ENCODE measurements around the gene SKIL. TPM values are rescaled to one million over a fixed set of nuclear protein-coding genes. Genes with fewer than 3 reads are reported as not detected.
A peak's percentile ranks its signal among the peaks of the same experiment; 100 is the strongest.

The SKIL gene
- total RNA-seq, 1 donor from 2014 or later: 39.2 TPM

DNA sequence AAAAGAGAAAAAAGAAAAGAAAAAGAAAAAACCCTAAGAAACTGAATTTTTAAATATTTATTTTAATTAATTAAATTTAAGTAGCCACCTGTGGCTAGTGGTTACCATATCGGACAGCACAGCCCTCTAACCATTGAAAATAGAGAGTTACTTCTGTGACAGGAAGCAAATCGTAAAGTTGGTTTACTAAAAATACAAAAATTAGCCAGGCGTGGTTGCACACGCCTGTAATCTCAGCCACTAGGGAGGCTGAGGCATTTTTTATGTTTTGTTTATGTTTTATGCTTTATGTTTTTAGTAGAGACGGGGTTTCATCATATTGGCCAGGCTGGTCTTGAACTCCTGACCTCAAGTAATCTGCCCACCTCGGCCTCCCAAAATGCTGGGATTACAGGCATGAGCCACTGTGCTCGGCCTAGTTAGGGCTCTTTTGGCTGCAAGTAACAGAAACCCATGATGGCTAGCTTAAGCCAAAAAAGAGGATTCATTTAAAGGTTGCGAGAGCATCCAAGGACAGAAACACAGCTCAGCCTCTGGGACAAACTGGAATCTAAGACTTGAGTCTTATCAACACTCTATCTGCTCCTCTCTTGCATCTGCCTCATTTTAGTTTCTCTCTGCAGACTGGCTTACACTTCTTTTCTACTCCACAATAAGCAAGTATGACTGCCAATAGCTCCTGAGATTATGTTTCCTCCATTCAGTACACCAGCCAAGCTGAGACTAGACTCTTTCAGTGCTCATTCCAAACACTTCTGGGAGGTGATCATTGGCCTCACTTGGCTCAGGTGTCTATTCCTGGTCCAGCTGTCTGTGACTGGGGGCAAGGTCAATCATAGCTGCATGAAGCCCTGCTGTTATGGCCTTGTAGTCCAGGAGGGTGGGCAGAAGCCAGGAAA lies 6.8 kb upstream of the SKIL start:
- DNase-seq (ENCODE audit: low spot score): no peak

GRCh38 chr3:170352936-170353335 lies 4.6 kb upstream of the SKIL start:
- no peak for DNase-seq (ENCODE audit: low spot score)

- DNase-seq (ENCODE audit: low spot score): no peak
These were observed 4.0 kb upstream of the SKIL start for GRCh38 chr3:170353485-170353884.

GRCh38 chr3:170354760-170355159 lies 2.8 kb upstream of the SKIL start:
- DNase-seq (ENCODE audit: low spot score): no peak

GRCh38 chr3:170355738-170356595 lies 1.5 kb upstream of the SKIL start:
- peak; percentile 22 for DNase-seq (ENCODE audit: low spot score)

DNA sequence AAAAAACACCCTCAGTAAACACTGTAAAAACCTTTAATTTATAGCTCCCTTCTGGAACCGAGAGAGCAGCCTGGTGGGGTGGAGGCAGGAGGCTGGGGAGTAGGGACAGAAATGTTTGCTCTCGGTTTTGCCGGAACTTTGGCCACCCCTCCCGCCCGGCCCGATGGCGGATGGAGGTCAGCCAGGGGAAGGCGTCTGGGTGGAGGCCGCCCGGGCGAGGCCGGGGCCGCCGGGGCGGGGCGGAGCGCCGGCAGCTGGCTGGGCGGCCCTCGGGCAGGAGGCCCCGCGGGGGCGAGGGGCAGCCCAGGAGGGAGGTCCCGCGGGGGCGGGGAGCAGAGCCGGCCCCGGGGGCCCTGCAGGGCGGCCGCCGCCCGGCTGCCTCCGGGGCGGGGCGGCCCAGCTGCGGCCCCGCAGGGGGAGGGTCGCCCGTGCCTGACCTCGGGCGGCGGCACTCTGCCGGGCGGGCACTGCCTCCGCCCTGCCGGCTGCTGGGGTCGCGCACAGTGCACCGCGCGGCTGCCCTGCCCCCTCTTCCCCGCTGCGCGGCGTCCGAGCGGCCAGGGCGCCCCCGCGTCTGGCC lies 829 bp upstream of the SKIL start:
- peak; percentile 66 for DNase-seq (ENCODE audit: low spot score)

DNA sequence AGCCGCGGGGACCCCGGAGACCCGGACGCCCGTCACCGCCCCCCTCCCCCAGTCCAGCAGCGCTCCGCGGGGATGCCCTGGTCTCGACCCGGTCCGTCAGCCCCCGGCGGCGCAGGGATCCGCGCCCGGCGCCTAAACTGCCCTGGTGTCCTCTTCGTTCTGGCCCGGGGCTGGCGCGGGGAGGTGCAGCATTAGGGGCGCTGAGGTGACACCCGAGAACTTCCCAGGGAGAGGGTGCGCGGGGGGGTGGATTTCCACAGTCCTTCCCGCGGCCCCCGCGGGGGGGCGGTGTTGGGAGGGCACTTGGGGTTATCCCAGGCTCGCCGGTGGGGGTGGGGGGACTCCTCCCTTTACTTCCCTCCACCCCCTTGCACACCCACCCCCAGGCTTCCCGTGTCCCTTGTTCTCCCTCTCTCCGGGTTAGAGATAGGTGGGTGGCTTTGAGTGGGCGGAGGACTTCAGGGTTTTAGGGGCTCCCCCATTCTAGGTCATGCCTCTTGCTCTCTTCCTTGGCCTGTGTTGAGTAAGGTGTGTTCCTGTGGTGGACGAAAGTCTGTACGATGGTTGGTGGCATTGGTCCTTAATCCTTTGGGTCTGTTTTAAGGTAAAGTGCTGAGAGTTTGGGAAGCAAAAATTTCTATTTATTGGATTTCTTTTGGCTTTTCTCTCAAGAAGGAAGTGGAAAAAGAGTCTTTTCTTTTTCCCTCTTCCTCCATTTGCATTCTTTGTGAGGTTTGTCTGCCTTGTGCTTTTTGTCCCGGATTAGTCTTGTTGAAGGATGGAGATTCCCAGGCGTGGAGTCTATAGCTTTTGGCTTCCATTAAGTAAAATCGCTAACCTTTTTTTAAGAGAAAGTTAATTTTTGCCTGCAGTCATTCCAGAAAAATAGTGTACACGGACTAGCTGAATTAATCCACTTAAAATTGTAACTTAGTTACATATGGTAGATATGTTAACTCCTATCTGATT lies 811 bp downstream of the SKIL start:
- DNase-seq (ENCODE audit: low spot score): peak; percentile 67

DNA sequence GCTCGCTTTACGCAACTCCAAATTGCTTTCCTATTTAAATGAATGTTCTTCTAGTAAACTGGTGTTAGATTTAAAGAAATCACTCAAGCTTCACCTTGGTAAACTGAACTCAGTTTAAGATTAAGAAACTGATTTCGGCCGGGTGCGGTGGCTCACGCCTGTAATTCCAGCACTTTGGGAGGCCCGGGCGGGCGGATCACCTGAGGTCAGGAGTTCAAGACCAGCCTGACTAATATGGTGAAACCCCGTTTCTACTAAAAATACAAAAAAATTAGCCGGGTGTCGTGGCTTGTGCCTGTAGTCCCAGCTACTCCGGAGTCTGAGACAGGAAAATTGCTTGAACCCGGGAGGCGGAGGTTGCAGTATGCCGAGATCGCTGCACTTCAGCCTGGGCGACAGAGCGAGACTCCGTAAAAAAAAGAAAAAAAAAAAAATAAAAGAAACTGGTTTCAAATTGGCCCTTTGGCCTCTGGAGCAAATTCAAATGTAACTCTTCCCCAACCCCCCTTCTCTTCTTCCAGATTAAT lies 1.7 kb downstream of the SKIL start:
- no peak for DNase-seq (ENCODE audit: low spot score)

DNA sequence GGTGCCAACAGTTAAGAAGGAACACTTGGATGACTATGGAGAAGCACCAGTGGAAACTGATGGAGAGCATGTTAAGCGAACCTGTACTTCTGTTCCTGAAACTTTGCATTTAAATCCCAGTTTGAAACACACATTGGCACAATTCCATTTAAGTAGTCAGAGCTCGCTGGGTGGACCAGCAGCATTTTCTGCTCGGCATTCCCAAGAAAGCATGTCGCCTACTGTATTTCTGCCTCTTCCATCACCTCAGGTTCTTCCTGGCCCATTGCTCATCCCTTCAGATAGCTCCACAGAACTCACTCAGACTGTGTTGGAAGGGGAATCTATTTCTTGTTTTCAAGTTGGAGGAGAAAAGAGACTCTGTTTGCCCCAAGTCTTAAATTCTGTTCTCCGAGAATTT lies 3.0 kb downstream of the SKIL start:
- no peak for DNase-seq (ENCODE audit: low spot score)

GRCh38 chr3:170360916-170361315 lies 3.4 kb downstream of the SKIL start:
- no peak for DNase-seq (ENCODE audit: low spot score)

GRCh38 chr3:170361711-170362110 lies 4.2 kb downstream of the SKIL start:
- DNase-seq (ENCODE audit: low spot score): no peak

GRCh38 chr3:170363471-170363994 lies 6.0 kb downstream of the SKIL start:
- DNase-seq (ENCODE audit: low spot score): no peak

DNA sequence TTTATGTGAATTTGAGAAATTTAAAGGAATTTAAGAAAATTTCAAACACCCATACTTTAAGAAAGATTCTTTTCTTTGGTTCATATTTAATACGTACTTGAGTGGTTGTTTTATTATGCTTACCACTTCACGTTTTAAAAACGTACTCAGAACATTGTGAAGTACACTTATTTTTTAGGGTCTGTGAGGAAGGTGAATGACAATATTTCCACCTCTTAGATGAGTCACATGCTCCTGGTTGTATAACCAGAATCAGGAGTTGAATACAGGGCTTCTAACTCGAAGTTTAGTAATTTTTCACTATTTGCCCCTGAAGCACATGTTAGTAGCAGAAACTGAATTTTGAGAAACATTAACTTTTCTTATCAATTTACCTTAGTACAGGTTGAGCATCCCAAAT lies 7.5 kb downstream of the SKIL start:
- no peak for DNase-seq (ENCODE audit: low spot score)

DNA sequence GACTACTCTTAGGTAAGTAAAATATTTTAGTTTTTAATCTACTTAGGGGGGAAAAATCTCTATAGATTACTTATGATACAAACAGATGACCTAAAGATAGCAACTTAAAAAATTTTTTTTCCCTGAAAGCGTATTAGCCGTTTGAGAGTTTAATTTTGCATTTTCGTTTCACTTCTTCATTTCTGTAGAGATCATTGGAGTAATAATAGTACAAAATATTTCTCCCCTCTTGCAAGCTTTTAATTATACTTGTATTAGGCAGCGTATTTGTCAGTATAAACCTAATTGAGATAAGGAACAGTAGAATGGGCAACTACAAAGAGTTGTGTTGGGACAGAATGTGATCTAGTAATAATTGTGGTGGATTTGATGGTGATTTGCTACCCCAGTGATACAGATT lies 10.3 kb downstream of the SKIL start:
- DNase-seq (ENCODE audit: low spot score): no peak

- DNase-seq (ENCODE audit: low spot score): no peak
These were observed 11.4 kb downstream of the SKIL start for GRCh38 chr3:170368921-170369320.

DNA sequence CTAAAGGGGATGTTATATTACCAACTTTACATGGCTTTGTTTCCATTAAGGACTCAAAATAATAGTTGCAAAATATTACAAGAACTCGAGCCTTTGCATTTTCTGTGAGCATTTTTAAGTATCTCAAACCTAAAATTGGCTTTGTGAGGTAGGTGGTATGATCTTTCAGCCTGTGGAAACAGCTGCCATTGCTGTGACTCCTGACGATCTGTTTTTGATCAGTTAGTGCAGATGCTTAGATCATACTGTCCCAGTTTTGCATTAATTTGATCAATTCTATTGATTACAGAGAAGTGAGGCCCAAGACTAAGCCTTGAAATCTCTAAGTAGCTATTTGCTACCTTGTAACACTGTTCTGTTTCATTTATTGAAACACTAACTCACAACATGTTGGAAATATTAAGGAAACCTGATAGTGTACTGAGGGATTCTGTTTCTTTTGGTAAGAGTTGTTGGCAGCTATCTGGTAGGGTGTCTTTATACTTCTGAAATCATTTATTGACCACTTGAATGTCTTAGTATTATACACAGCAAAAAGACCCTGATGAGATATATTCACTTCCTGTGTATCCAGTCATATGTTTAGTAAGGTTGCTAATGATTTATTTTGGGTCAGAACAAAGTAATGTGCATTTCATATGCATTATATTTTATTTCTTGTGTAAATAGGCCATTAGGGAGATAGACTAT lies 14.8 kb downstream of the SKIL start:
- no peak for DNase-seq (ENCODE audit: low spot score)

GRCh38 chr3:170383567-170383966 lies 26.1 kb downstream of the SKIL start:
- DNase-seq (ENCODE audit: low spot score): no peak

GRCh38 chr3:170386468-170386867 lies 29.0 kb downstream of the SKIL start:
- DNase-seq (ENCODE audit: low spot score): no peak

GRCh38 chr3:170387950-170388349 lies 30.4 kb downstream of the SKIL start:
- no peak for DNase-seq (ENCODE audit: low spot score)

DNA sequence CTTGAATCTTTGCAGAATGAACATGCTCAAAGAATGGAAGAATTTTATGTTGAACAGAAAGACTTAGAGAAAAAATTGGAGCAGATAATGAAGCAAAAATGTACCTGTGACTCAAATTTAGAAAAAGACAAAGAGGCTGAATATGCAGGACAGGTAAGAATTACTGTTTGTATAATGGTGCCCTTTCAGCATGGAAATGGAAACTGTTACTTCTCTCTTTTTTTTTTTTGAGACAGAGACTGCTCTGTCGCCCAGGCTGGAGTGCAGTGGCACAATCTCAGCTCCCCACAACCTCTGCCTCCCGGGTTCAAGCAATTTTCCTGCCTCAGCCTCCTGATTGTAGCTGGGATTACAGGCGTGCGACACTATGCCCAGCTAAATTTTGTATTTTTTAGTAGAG lies 33.6 kb downstream of the SKIL start:
- DNase-seq (ENCODE audit: low spot score): no peak

Data from mucosa of gallbladder (tissue), 1 donor.